ENCODE measurements around the gene PEMT.

DNA sequence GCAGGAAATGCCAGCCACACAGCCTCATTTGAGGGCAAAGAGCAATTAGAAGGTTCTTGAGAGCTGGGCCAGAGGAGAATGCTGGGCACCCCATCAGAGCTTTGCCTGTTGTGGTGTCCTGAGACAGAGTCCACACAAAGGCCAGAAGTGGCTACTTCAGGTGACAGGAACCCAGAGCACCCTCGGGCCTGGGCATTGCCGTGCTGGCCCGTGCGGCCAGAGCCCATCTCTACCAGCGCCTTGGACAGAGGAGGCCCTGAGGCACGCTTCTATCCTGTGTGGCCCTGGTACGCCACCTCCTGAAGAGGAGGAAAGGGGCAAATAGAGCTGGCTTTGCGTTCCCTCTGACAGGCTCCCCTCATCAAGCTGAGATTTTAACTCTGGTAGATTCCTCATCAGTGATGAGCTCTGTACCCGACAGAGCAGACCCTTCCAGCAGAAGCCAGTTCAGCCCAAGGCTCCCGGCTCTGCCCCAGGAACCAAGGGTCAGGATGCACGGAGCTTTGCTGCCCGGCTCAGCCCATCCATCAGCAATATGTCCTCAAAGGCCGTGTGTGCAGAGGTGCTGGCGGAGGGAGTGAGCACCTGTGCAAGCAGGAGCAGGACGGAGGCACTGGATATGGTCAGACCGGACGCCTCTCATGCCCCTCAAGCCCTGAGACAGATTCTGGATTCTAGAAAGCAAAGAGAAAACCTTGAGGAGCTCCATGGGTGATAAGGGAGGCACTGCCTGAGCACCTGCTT lies 91.9 kb downstream of the PEMT start:
- TF ChIP-seq, protein P1, sequence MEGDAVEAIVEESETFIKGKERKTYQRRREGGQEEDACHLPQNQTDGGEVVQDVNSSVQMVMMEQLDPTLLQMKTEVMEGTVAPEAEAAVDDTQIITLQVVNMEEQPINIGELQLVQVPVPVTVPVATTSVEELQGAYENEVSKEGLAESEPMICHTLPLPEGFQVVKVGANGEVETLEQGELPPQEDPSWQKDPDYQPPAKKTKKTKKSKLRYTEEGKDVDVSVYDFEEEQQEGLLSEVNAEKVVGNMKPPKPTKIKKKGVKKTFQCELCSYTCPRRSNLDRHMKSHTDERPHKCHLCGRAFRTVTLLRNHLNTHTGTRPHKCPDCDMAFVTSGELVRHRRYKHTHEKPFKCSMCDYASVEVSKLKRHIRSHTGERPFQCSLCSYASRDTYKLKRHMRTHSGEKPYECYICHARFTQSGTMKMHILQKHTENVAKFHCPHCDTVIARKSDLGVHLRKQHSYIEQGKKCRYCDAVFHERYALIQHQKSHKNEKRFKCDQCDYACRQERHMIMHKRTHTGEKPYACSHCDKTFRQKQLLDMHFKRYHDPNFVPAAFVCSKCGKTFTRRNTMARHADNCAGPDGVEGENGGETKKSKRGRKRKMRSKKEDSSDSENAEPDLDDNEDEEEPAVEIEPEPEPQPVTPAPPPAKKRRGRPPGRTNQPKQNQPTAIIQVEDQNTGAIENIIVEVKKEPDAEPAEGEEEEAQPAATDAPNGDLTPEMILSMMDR (IDR thresholded peaks at IDR 0.05; ENCODE audit: insufficient read depth, low read length, poor library complexity, severe bottlenecking): no peak
- no peak for TF ChIP-seq EZH2phosphoT487 (conservative IDR thresholded peaks at IDR 0.05; ENCODE audit: low read length)

All from SU-DHL-6 (cell line).